Activated T-cell treated with anti-CD3 and anti-CD28 coated beads, Interleukin-2, amount 50 U/mL, for 1 hour (primary cell): ENCODE data around the gene SIRT2.
"Not testable (repeated sequence)": the region's sequence is repeated elsewhere in the genome, so short reads cannot be mapped to it uniquely, and the experiment has no call there.

Experiments used
- DNase-seq: peaks from one replicate; pipeline ENCODE4 v3.0.0-alpha.2; 2020

Gene SIRT2

DNA sequence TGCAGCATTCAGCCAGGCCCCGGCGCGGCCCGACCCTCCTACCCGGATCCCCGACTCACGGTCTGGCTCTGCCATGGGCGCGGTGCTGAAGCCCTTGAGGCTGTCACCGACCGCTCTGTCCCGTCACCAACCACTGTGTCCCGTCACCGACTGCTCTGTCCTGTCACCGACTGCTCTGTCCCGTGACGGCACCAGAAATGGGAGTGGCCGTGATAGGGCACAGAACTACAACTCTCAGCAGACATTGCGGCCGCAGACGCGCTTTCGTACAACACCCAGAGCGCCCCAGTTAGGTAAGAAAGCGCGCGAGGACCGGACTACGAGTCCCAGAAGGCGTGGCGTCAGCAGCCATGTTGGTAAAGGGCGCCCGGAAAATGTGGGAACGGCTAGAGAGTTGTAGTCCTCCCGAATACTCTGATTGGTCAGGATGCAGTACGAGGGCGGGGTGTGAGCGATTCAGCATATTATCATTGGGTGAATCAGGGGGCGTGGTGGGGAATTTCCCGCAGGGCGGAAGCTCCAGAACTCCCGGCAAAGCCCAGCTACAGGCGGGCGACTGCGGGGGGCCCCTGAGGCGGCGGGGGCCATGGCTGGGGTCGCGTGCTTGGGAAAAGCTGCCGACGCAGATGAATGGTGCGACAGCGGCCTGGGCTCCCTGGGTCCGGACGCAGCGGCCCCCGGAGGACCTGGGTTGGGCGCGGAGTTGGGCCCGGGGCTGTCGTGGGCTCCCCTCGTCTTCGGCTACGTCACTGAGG lies at the start of gene SIRT2, which contains the start of gene NFKBIB:
TSS of gene SIRT2 (minus strand) at position 172 of the 755 bp plus-strand sequence. CDS start at position 75, 97 bp downstream.
TSS of gene NFKBIB (plus strand) at position 523 of the 755 bp plus-strand sequence. CDS start at position 587, 64 bp downstream.
- DNase-seq = peak; percentile 97

DNA sequence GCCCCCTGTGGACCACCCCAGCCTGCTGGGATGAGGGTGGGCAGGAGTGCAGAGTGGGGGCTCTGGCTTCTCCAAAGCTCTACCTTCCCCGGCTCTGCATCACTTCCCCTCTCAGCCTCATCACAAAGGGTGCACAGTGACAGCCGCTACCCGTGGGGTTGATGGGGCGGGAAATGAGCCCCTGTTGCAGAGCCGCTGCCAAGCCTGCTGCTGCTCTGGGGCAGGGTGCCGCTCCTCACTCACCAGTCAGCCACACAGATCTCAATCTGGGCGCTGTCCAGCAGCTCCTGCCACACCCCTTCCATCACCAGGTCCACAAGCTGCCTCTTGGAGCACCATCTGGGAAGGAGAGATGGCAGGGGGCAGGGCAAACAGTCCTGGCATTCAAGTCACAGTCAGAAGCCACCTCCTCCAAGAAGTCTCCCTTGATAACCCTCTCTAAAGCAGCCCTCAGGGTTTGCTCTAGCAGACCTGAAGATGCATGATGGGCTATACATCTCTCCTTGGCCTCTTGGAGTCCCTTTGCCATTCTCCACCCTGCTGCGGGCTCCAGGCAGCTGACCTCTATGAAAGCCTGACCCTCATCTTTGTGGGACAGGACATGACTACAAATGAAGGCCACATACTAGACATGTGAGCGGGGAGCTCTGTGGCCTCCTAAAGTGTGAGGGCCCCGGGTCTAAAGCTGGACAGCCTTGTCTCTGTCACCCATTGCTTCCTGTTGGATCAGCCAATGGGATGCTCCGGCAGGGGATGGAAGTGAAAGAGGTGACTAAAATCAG lies 47.0 kb upstream of the SIRT2 start:
- no peak for DNase-seq

DNA sequence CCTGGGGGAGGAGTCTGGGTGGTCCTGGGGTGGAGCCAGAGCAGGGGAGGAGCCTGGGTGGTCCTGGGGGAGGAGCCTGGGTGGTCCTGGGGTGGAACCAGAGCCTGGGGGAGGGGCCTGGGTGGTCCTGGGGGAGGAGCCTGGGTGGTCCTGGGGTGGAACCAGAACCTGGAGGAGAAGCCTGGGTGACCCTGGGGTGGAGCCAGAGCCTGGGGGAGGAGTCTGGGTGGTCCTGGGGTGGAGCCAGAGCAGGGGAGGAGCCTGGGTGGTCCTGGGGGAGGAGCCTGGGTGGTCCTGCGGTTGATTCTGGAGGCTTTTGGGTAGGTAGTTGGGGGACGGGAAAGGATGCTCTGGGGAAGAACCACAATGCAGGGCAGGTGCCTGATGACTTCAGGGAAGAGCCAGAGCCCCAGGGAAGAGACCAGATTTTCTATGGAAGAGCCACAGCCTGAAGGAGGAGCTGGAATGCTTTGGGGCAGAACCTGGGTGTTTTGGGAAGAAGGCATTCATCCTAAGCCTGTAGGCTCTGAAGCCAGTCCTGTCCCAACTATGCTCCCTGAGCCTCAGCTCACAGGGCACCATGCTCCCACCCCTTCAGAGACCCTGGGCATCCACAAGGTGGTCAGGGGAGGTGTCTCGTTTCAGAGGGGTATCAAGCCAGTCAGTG lies 46.3 kb upstream of the SIRT2 start:
- no peak for DNase-seq

DNA sequence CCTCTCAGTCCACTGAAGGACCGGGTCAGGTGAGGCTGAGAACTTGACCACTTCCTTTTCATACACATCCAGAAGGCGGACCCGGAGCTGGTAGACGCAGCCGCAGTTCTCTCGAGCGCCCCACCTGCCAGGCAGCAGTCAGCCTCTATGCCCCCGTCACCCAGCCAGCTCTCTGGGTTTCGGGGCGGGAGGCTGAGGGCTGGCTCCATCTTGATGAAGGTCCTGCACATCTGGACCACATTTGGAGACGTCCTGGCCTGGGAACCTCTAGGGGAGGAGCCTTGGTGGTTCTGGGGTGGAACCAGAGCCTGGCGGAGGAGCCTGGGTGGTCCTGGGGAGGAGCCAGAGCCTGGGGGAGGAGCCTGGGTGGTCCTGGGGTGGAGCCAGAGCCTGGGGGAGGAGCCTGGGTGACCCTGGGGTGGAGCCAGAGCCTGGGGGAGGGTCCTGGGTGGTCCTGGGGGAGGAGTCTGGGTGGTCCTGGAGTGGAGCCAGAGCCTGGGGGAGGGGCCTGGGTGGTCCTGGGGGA lies 45.6 kb upstream of the SIRT2 start:
- DNase-seq = no peak

DNA sequence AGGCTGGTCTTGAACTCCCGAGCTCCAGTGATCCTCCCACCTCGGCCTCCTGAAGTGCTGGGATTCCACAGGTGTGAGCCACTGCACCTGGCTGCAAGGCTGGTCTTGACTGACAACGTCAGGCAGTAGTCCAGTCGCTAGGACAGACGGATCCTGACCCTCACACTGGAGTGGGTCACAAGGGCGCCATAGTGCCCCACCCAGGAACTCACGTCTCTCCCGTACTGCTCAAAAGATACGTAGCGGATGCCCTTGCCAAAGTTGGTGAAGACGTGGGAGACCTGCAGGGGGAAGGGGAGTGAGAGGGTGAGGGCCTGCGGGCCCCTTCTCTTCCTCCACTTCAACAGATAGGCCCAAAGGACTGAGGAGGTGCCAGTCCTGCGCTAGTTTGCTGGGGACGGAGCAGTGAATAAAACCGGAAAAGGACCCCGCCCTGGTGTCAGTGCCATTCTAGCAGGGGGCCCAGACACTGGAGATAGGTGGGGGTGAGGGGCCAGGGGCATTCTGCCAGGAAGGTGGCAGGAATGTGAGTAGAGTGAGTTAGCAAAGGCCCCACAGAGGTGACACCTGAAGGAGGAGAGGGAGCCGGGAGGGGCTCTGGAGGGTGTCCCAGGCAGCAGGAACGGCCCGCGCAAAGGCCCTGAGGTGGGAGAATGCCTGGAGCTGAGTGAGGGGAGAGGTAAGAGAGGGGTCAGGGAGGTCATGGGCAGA lies 43.2 kb upstream of the SIRT2 start:
- no peak for DNase-seq

DNA sequence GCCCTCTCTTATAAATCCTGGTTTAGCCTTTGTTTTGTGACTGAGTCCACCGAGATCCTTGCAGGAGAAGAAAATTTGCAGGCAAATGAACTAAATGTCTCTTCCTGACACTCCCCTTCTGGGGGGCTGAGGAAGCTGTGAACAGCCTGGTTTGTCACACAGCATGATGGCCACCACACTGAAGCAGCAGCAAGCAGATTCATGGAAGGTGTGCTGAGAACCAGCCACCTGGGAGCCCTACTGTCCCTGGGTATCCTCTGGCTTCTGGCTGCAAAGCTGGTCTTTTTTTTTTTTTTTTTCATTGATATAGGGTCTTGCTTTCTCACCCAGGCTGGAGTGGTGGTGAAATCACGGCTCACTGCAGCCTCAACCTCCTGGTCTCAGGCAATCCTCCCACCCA lies 42.6 kb upstream of the SIRT2 start:
- DNase-seq = no peak

DNA sequence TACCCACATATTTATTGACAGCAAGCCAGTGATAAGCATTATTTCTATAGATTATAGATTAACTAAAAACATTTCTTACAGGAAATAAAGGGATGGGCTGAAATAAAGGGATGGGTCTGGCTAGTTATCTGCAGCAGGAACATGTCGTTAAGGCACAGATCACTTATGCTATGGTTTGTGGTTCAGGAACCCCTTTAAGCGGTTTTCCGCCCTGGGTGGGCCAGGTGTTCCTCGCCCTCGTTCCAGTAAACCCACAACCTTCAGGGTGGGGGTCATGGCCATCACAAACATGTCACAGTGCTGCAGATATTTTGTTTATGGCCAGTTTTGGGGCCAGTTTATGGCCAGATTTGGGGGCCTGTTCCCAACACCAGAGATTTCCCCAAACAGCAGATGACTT lies 42.0 kb upstream of the SIRT2 start:
- not testable (repeated sequence) for DNase-seq

DNA sequence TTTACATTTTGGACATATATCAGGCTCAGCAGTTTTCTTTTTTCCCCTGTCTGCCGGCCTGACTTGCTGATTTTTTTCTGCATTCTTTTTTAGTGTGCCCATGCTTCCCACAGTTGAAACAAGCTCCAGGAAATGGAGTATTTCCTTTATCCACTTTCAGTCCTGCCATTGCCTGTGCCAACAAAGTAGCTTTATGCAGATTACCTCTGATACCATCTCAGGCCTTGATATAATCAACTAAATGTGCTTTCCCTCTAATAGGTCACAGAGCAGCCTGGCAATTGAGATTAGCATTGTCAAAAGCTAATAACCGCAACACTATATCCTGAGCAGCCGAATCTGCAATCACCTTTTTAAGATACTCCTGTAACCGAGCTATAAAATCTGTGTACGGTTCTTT lies 40.5 kb upstream of the SIRT2 start:
- no peak for DNase-seq

DNA sequence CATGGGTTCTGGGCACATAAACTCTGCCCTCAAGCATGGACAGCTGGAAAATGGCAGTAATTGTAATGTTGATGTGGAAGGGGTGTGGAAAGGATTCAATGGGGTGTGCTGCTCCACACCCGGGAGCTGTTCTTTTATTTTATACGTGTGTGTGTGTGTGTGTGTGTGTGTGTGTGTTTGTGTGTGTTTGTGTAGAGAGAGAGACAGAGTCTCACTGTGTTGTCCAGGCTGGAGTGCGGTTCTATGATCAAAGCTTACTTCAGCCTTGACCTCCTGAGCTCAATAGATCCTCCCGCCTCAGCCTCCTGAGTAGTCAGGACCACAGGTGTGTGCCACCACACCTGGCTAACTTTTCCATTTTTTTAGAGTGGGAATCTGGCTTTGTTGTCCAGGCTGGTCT lies 34.1 kb upstream of the SIRT2 start:
- DNase-seq = no peak

DNA sequence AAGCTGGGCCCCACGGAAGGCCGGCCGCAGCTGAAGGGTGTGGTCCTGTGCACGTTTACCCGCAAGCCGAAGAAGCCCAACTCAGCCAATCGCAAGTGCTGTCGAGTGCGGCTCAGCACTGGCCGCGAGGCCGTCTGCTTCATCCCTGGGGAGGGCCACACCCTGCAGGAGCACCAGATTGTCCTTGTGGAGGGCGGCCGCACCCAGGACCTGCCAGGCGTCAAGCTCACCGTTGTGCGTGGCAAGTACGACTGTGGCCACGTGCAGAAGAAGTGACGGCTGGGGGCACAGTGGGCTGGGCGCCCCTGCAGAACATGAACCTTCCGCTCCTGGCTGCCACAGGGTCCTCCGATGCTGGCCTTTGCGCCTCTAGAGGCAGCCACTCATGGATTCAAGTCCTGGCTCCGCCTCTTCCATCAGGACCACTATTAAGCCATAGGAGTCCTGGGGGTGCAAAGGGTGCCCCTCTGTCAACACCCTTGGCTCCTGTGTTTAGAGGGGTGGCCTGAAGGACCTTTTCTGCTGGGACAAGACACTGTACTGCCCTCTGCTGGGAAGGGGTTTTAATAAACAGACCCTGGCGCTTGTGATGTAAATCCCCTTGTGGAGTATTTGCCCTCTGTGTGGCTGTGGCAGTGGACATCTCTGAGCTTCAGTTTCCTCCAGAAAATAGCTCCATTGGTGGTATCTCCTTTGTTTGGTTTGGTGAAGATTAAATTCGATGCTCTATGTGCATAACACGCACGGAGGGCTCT lies 33.2 kb upstream of the SIRT2 start:
- DNase-seq = no peak

DNA sequence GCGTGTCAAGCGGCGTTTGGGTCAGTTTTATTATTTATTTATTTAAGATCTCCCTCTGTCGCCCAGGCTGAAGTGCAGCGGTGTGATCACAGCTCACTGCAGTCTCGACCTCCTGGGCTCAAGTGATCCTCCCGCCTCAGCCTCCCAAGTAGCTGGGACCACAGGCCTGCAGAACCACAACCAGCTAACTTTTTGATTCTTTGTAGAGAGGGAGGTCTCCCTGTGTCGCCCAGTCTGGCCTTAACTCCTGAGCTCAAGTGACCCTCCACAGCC lies 32.0 kb upstream of the SIRT2 start:
- DNase-seq = no peak

DNA sequence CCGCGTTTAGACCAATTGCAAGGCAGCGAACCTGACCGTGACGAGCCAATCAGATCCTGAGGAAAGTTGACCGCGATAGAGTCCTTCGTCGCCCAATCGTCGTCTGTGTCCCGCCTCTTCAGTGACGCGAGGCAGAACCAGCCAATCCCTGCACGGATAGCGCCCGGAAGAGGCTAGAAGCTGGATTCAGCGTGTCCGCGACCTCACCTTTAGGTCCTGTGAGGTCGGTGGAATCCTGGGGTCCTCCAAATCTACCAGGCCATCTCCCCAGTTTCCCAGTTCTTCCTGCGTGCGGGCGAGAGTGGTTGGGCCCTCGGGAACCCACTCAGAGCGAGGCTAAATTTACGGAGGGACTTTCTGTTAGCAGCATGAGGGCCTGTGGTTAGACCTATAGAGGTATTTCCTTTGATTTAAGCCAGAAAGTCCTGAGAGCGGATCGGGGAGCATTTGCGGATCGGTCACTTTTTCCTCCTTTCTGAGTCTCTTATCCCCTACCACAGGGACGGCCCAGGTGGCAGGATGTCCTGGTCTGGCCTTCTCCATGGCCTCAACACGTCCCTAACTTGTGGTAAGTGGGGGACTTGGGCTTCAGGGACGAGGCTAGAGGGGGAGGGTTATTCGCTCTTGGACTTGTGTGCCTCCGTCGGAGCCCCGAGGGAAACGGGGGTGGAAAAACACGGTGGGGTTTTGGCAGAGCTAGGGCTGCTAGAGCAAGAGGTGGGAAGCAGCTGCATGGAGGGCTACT lies 31.5 kb upstream of the SIRT2 start, which contains the start of gene MRPS12:
TSS of gene MRPS12 (plus strand) at position 169 of the 745 bp plus-strand sequence. CDS start at position 520, 351 bp downstream.
- no peak for DNase-seq

DNA sequence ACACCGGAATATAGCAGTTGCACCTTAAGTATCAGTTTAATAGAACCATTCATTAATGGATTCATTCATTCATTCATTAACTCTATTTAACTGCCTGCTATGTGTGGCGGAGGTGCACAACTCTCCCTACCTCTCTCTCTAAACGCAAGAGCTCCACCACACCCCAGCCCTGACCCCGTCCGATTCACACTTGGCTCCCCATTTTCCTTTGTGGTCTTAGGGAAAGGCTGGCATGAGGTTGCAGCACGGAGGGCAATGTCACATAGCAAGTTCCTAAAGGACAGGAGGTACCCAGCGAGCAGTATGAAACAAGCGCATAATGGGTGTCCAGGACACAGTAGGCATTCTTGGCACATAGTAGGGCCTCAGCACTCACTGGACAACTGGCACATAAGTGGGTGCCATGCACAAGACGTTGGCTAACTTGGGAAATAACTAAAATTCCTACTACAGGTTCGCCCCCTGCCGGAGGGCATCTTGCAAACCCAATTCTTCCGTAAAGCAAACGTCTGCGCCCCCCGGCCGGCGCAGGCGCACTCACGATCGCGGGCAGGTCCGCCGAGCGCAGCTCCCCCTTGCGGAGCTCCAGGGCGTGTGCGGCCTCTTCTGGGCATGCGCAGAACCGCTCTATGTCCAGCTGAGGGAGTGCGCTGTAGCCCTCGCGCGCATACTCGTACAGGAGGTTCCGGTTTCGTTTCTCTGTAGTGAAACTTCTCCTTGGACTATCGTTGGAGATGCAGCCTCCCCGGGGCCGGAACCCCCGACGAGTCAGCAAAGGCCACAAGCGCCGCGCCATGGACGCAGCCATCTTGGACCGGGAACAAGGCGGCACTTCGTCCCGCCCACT lies 30.7 kb upstream of the SIRT2 start, which contains the start of gene SARS2:
TSS of gene SARS2 (minus strand) at position 835 of the 847 bp plus-strand sequence. CDS start at position 808, 27 bp downstream.
- DNase-seq = peak; percentile 98

DNA sequence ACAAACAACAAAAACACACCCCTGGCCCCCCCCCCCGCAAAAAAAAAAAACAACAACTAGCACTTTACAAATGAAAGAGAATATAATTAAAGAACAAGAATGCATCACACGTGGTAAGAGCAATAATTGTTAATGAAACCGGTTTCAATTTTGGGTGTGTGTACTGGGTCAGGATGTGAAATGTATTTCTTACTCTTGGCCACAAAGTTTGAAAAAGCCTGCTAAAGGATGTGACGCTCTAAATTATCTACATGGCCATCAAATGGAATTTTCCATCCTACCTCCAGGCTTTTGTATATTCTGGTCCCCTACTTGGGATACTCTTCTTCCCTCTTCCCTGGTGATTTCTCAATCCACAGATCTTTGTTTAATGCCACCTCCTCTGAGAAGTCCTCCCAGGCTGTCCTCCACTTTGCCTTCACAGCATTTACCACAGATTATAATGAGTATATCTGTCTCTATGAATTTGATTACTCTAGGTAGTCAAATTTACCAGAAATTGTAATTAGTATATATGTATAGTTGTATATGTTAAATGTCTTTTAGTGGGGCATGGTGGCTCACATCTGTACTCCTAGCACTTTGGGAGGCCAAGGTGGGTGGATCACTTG lies 29.1 kb upstream of the SIRT2 start:
- DNase-seq = no peak

DNA sequence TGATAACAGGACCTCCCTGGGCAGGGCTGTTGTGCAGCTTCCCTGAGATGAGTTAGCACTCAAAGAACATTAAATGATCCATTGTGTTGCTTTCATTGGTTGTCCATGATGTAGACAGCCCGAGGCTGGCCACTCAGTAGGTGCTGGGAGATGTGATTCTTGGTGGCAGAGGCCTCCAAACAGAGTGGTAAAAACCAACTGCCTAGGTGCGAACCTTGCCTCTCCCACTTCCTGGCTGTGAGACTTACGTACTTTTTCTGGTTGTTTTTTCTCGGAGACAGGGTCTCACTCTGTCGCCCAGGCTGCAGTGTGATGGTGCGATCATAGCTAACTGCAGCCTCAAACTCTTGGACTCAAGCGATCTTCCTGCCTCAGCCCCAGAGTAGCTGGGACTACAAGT lies 25.0 kb upstream of the SIRT2 start:
- DNase-seq = no peak

DNA sequence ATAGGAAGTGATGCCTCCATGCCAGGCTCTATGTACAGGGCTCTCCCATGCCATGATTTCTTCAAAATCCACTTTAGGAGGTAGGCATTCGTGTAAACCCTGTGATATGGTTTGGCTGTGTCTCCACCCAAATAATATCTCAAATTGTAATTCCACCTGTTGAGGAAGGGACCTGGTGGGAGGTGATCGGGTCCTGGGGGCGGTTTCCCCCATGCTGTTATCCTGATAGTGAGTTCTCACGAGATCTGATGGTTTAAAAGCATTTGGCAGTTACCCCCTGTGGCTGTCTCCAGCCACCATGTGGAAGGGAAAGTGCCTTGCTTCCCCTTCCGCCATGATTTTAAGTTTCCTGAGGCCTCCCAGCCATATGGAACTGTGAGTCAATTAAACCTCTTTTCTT lies 23.1 kb upstream of the SIRT2 start:
- DNase-seq = no peak

DNA sequence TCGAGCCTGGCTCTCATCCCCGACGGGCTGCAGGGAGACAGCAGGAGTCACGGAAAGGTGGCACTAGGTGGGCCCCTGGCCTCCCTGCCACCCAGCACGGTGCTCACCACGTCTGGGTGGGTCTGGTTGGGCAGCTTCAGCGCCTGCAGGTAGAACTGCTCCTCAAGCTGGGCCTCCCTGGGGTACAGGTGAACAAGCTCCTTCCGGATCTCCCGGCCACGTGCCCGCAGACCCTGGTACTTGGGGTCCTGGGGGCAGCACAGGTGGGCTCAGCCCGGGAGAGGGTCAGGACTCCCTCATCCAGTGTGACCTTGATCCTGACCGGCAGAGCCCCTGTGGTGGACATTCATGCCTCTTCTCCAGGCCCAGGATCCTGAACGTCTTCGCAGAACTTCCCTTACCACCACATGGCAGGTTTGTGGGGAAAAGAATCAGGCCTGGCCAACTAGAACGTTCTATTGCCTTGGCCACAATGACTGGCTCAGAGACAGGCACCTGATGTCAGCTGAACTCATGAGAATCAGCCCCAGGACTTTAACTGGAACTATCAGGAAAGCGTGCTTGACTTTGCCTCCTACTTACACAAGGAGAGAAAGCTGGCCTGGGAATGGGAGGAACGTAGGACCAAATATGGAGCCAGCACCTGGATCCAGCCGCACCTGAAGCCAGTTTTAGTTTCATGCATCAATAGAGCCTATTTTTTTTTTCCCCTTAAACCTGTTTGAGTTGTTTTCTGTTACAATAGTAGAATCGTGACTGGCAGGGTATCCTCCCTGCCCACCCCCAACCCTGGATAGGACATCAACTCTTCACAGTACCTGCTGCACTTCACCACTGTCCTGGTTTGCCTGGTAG lies 22.2 kb upstream of the SIRT2 start:
- DNase-seq = no peak

DNA sequence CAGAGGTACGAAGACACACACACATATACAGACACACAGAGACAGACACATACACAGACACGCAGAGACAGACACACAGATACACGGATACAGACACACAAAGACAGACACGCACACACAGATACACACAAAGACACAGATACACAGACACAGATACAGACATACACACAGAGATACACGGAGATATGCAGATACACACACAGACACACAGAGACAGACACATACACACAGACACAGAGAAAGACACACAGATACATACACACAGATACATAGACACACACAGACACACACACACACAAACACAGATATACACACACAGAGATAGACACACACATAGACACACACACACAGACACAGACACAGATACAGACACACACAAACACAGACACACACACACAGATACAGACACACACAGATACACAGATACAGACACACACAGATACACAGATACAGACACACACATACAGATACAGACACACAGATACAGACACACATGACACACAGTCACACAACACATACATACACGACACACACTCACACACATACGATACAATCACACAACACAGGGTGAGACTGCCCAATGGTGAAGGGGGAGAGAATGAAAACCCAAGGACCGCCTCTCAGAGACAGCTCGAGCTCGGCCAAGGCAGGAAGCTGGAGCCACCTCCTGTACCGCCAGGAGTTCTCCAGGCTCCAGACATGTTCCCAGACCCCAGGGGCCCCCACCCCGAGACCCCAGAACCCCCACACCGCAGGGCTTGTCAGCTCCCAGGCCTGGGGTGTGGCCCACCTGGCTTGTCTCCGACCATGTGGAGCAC lies 21.4 kb upstream of the SIRT2 start:
- no peak for DNase-seq
